CD4-positive, alpha-beta T cell treated with Interleukin-6 at 100 ng/mL for 8 hours (primary cell): Measurements from ENCODE around the gene RAMAC.
A peak's percentile ranks its signal among the peaks of the same experiment; 100 is the strongest.
"Not testable (repeated sequence)": the region's sequence is repeated elsewhere in the genome, so short reads cannot be mapped to it uniquely, and the experiment has no call there.

Source experiments
- DNase-seq: peaks from one replicate; pipeline ENCODE4 v3.0.0-alpha.2; 2020; ENCODE audit warnings: mixed read lengths, low spot score

RAMAC gene

GRCh38 chr15:82985688-82986441 lies at the start of gene RAMAC:
Gene RAMAC (plus strand): TSS chr15:82986210. CDS start chr15:82989019, 2,809 bp downstream.
- DNase-seq: peak; percentile 94

GRCh38 chr15:82936966-82937711 lies 48.9 kb upstream of the RAMAC start:
- no peak for DNase-seq

GRCh38 chr15:82937712-82938058 lies 48.3 kb upstream of the RAMAC start:
- no peak for DNase-seq

GRCh38 chr15:82939678-82940077 lies 46.3 kb upstream of the RAMAC start:
- not testable (repeated sequence) for DNase-seq

GRCh38 chr15:82942691-82943090 lies 43.3 kb upstream of the RAMAC start:
- DNase-seq: no peak

- no peak for DNase-seq
Measured at GRCh38 chr15:82943176-82943575, 42.8 kb upstream of the RAMAC start.

- DNase-seq: no peak
Measured at GRCh38 chr15:82944056-82944455, 42.0 kb upstream of the RAMAC start.

- no peak for DNase-seq
Measured at GRCh38 chr15:82944821-82945220, 41.2 kb upstream of the RAMAC start.

GRCh38 chr15:82945326-82945725 lies 40.7 kb upstream of the RAMAC start:
- no peak for DNase-seq

GRCh38 chr15:82946155-82946701 lies 39.8 kb upstream of the RAMAC start:
- no peak for DNase-seq

- DNase-seq: no peak
Measured at GRCh38 chr15:82950295-82950694, 35.7 kb upstream of the RAMAC start.

GRCh38 chr15:82950746-82951370 lies 35.2 kb upstream of the RAMAC start:
- DNase-seq: no peak

- DNase-seq: no peak
Measured at GRCh38 chr15:82951472-82952157, 34.4 kb upstream of the RAMAC start.

GRCh38 chr15:82952158-82953081 lies 33.6 kb upstream of the RAMAC start, which contains the start of gene HOMER2:
Gene HOMER2 (minus strand): TSS chr15:82952720. CDS start chr15:82952535, 185 bp downstream.
- DNase-seq: no peak

- no peak for DNase-seq
Measured at GRCh38 chr15:82958638-82959037, 27.4 kb upstream of the RAMAC start.

- no peak for DNase-seq
Measured at GRCh38 chr15:82959423-82959822, 26.6 kb upstream of the RAMAC start.

- no peak for DNase-seq
Measured at GRCh38 chr15:82960766-82961165, 25.2 kb upstream of the RAMAC start.

- no peak for DNase-seq
Measured at GRCh38 chr15:82963471-82964341, 22.3 kb upstream of the RAMAC start.

GRCh38 chr15:82964890-82965289 lies 21.1 kb upstream of the RAMAC start:
- no peak for DNase-seq

GRCh38 chr15:82966671-82967071 lies 19.3 kb upstream of the RAMAC start:
- no peak for DNase-seq
